ENCODE results near the gene C9orf85. TPM values are rescaled to one million over a fixed set of nuclear protein-coding genes. Genes with fewer than 3 reads are reported as not detected.
"Not testable (repeated sequence)": the region's sequence is repeated elsewhere in the genome, so short reads cannot be mapped to it uniquely, and the experiment has no call there.

The C9orf85 gene
- total and polyA plus RNA-seq, 9 donors: 8.6 to 18.2 (median 11.5) TPM

DNA sequence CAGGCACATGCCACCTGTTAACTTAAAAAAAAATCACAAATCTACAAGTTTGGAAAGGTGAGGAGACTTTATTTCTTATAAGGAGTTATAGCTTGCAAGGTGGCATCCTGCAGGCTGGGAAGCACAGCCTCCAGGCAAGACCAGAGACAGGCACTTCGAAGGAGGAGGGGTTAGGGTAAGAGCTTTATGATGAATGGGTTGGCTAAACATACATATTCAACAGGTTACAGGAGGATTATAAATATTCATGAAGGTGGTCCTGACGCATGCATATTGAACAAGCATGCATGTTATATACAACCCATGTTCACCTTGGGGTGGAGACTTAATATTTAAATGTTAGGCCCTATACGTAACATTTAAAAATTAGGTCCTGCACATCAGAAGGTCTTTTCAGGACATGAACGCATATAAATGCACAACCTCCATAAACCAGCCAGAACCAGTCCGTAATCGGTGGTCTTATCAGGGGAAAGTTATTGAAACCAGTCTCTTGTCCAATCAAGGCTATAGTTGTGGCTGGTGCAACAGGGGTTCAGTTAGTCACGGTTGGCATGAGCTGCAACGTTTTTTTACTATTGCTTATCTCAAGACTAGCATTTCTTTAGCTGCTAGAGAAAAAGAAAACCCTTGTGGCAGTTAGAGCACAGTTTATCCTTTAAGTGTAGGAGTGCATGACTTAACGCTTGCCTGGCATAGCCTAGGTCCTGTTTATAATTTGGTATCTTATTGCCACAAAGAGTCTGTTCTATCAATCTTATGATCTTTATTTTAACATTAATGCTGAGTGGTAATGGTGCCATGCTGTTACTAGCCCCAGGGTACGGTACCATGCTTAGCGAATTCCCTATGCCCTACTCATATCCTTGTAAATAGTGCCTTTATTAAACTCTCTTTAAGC is 76.3 kb downstream of the C9orf85 start:
- no peaks in the 10 kb centered on the region for H3K4me1 ChIP-seq (ENCODE audit: insufficient read depth)
- 77 to 88% (median 81%) methylated on average over 11 of the region's 11 CpGs for WGBS, 3 donors
- H3K36me3 ChIP-seq: no peaks in the 10 kb centered on the region
- no peak for TF ChIP-seq EP300 (IDR thresholded peaks at IDR 0.05)
- no peak for TF ChIP-seq POLR2A (IDR thresholded peaks at IDR 0.05)
- no peak for TF ChIP-seq CTCF (IDR thresholded peaks at IDR 0.05)
- intact Hi-C loops (cut with DNase I): no loop called here
- H3K27ac ChIP-seq: no peak overlapping the region
- no peak for DNase-seq
- no peak overlapping the region for H3K4me3 ChIP-seq
- H3K9me3 ChIP-seq: no peaks in the 10 kb centered on the region
- H3K27me3 ChIP-seq: no peaks in the 10 kb centered on the region

GRCh38 chr9:71990466-71990865 is 79.0 kb downstream of the C9orf85 start:
- H3K4me1 ChIP-seq (ENCODE audit: insufficient read depth): no peaks in the 10 kb centered on the region
- H3K36me3 ChIP-seq: no peaks in the 10 kb centered on the region
- no peak overlapping the region for H3K27ac ChIP-seq
- intact Hi-C loops (cut with DNase I): no loop called here
- TF ChIP-seq CTCF (IDR thresholded peaks at IDR 0.05) (no peak), POLR2A (IDR thresholded peaks at IDR 0.05) (no peak), EP300 (IDR thresholded peaks at IDR 0.05) (no peak)
- no peaks in the 10 kb centered on the region for H3K9me3 ChIP-seq
- 83 to 91% (median 88%) methylated on average over 1 of the region's 1 CpG for WGBS, 3 donors
- H3K27me3 ChIP-seq: no peaks in the 10 kb centered on the region
- DNase-seq: no peak
- H3K4me3 ChIP-seq: no peak overlapping the region

DNA sequence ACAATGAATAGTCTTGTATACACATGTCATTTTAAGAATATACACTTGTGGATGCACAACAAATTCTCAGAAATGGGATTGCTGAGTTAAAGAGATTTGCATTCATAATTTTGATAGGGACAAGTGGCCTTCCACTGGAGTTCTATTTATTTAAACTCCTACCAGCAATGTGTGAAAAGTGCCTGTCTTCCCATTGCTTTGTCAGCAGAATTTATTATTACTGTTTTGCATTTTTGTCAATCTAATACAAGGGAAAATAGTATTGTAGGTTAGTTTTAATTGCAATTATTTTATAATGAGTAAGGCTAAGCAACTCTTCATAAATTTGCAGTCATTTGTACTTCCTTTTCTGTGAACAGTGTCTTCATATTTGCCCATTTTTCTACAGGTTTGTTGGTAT is 94.0 kb downstream of the C9orf85 start:
- H3K27me3 ChIP-seq: no peaks in the 10 kb centered on the region
- no peak for DNase-seq
- no peak overlapping the region for H3K27ac ChIP-seq
- TF ChIP-seq POLR2A (IDR thresholded peaks at IDR 0.05): no peak
- TF ChIP-seq EP300 (IDR thresholded peaks at IDR 0.05): no peak
- TF ChIP-seq CTCF (IDR thresholded peaks at IDR 0.05): no peak
- H3K9me3 ChIP-seq: no peaks in the 10 kb centered on the region
- H3K36me3 ChIP-seq: no peaks in the 10 kb centered on the region
- H3K4me1 ChIP-seq (ENCODE audit: insufficient read depth): no peaks in the 10 kb centered on the region
- intact Hi-C loops (cut with DNase I): no loop called here
- H3K4me3 ChIP-seq: no peak overlapping the region

DNA sequence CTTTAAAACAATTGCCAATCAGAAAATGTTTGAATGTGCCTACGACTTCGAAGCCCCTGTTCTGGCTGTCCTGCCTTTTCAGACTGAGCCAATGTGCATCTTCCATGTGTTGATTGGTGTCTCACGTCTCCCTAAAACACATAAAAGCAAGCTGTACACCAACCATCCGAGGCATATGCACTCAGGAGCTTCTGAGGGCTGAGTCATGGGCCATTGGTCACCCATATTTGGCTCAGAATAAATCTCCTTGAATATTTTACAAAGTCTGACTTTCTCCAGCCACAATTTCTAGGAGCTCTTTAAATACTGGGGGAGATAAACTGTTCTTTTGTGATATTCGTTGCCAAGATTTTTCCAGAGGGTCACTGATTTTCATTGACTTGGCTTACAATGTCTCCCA is 95.1 kb downstream of the C9orf85 start:
- no peak for DNase-seq
- Histone ChIP-seq H3K4me3 (no peak overlapping the region), H3K27ac (no peak overlapping the region), H3K4me1 (ENCODE audit: insufficient read depth) (no peaks in the 10 kb centered on the region), H3K27me3 (no peaks in the 10 kb centered on the region), H3K36me3 (no peaks in the 10 kb centered on the region), H3K9me3 (no peaks in the 10 kb centered on the region)
- TF ChIP-seq EP300 (IDR thresholded peaks at IDR 0.05) (no peak), POLR2A (IDR thresholded peaks at IDR 0.05) (no peak), CTCF (IDR thresholded peaks at IDR 0.05) (no peak)
- intact Hi-C loops (cut with DNase I): no loop called here
- WGBS, 3 donors: 49 to 67% (median 55%) methylated on average over 5 of the region's 5 CpGs

DNA sequence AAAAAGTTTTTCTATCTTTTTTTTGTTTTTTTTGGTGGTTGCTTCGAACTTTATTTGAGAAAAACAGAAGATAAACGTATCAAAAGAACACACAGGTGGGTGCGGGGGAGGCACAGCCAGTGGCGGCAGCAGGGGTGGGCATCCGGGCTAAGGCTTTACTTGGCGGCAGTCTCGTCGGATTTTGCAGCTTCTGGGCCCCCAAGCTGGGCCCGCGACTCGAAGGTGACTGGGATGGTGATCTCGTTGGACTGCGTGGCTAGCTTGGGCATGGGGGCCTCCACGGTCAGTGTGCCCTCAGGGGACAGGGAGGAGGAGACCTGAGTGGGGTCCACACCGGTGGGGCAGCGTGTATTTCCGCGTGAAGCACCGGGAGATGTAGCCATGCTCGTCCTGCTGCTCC is 96.3 kb downstream of the C9orf85 start:
- H3K27ac ChIP-seq; H3K36me3 ChIP-seq; DNase-seq; intact Hi-C loops (cut with DNase I); H3K4me3 ChIP-seq; H3K4me1 ChIP-seq (ENCODE audit: insufficient read depth); H3K9me3 ChIP-seq; H3K27me3 ChIP-seq: not testable (repeated sequence)
- 87 to 88% (median 87%) methylated on average over 20 of the region's 20 CpGs for WGBS, 3 donors
